Measurements from ENCODE around the gene NOS3.

The NOS3 gene

DNA sequence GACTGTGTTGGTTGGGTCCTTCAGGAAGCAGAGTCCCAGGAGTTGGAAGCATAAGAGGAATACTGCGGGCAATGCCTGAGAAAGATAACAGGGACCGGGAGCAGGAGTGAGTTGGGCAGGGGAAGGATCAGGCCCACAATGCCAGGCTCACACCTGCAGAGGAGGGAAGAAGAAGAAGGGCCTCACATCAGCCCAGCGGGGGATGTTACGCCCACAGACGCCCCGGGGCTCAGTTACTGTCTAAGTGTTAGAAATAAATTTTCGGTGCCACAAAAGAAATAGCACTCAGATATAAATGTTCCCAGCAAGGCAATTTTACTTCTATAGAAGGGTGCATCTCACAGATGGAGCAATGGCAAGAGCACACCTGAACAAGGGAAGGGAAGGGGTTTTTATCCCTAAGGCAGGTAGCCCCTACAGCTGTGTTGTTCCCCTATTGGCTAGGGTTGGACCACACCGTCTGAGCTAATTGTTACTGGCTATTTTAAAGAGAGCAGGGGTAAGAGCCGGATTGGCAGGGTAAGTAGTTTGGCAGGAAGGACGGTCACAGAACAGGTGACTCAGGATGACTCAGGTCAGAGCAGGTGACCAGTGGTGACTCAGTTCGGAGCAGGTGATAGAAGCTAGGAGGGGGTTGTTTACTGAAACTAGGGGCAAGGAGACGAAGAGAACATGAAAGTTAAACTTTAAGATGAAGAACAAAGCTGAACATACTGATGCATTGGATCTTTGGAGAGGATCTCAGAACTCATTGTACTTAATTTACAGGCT is at the start of gene NOS3:
Gene NOS3 (plus strand): TSS at position 602 of the 771 bp plus-strand sequence. CDS start 2,787 bp downstream, outside the sequence.
- DNase-seq, result no peak

DNA sequence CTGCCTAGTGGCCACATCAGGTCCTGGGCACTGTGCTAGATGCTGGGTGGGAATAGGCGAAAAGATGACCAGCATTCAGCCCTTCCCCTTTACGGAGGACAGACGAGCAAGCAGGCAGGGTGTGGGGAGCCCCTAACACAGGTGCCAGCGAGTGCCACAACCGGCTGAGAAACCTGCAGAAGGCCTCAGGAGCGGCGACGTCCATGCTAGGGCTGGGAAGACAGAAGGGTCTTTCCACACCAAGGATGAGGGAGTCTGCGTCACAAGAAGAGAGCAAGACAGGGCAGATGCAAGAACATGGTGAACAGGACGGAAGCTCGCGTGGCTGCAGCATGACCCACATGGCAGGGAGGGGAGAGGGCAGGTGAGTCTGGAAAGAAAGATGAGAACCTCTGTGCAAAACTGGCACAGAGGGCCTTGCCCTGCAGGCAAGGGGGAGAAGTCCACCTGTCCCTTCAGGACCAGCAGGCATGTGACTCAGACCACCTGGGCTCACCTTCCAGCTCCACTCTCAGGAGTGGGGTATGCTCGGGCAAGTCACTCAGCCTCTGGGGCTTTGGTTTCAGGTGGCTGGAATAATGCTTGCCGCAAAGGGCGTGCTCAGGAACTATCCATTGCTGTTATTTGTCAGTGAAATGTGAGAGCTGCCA is 49.3 kb upstream of the NOS3 start:
- no peak for DNase-seq

DNA sequence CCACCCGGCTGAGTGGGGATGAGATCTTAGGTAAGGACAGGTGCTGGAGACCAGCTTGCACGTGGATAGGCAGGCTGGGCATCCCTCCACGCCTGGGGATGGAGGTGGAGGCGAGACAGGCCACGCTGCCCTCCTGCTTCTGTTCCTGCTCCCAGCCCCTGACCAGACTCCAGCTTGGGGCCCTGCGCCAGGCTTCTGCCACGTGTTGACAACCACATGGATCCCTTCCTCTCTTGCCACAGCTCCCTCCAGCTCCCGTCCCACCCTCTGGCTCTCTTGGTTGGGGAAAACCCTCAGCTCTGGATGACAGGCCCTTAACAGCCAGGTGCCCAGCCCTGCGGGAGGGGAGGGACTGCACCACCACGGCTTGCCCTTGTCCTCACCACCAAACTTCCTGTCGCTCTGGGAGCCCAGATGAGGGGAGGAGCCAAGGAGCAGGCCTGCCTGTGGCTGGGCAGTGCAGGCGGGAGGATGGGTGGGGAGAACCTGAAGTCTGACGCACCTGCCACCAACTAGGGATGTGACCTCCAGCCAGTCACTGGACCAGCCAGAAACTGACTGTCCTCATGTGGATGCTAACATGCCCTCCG is 48.7 kb upstream of the NOS3 start:
- DNase-seq, result no peak

DNA sequence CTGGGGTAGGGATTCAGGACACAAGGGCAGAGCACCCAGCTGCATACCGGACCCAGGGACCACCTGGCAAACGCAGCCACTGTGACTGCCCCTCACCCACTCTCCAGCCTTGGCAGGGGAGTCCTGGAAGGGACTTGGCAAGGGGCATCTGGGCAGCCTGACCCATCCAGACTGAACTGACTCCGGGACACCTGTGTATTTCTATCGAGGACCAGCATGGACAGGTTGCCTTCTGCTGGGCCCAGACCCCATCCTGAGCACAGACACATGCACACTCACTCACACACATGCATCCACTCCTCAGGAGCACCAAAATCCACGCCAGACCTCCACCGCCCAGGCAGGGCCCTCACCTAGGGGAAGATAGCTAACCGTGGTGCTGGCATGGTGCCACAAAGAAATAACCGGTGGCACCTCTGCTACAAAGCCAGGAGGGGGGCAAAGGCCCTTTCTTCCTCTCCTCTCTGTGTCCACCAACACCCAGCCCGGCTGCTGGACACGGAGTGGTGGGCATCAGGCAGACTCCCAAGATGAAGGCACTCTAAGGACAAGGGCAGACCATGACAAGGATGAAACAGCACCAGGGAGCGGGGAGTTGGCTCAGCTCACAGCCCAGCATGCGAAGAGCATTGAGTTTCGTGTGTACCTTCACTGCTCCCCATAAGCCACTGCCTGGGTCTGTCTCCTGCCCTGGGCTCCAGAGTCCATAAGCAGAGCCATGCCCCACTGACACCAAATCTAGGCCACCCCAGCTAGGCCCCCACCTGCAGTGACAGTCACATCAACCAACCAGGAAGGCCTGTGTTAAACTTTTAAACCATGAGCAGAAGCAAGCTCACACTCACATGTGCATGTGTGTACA is 48.0 kb upstream of the NOS3 start:
- no peak for DNase-seq

DNA sequence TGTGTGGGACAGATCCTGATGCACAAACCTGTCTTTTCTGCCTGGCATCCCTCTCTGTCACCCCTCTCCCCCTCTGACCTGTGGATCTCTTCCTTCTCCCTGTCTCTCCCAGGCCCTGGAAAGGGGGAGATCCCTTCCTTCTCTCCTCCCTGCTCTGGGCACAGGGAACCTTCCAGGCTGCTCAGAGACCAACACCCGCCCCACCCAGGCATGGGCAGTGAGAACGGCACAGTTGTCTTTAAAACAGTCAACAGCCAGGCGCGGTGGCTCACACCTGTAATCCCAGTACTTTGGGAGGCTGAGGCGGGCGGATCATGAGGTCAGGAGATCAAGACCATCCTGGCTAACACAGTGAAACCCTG is 47.4 kb upstream of the NOS3 start:
- DNase-seq, result no peak

DNA sequence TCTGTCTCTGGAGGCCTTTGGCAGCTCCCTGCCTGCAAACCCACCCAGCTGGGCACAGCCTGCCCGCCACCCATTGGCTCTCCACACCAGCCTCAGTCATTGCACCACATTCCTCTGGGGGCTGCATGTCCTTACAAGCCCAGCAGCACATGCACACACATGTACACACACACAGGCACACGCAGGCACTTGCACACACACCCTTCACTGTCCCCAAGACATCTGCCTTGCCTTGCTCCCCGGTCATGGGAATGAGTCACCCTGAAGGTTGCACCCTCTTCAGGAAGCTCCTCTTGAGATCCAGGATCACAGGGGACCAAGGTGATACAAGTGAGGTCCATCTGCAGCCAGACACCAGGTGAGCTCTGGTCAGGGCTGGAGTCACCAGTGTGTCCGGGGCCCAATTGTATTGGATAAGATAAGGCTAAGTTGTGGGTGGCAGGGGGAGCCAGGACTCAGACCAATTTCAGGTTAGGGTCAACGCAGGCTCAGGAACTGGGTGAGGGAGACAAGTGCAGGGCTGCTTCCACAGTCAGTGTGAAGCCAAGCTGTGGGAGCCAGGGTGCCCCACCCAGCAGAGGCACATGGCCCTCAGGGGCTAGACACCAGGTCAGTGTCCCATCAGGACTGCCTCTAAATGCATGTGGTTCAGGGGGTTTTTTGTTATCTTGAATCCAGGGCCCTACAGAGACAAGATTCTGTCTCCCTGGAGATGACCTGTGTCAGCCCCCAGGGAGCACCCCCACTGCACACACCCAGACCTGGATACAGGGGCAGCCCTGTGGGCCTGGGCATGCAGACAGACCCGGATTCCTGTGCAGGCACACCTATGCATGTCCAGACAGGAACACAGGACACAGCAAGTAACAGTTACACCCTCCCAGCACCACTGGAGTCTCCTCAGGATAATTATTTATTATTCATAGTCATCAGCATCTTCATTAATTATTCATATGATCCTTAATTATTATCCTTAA is 46.5 kb upstream of the NOS3 start:
- no peak for DNase-seq

DNA sequence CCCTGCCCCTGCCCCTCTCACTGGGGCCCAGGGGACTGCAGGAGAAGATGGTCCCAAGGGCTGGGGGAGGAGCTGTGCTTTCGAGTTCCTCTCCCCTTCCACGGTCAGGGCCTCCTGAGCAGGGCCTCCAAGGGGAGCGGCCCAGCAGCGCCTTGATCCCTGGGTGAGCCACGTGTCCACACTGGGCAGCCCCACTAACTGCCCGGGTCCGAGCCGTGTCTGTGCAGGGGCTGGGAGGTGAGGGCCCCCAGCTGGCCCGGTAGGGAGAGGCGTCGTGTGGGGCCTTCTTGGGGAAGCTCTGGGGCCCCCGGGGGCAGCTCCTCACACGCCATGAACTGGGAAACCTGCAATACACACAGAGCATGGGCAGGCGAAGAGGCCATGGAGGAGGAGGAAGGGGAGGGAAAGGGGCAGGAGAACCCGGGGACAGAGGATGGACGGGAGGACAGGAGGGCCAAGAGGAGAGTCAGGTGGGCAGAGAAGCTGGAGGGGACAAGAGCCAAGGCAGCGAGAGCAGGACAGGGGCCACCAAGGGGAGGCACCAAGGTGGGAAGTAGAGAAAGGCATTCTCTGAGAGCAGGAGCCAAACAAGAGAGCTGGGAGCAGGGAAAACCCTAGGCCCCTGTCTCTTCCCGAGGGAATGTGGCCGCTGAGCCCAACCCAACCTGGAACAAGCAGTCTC is 45.5 kb upstream of the NOS3 start:
- no peak for DNase-seq

GRCh38 chr7:150945853-150946420 is 44.9 kb upstream of the NOS3 start:
- no peak for DNase-seq

GRCh38 chr7:150946421-150947240 is 44.2 kb upstream of the NOS3 start:
- no peak for DNase-seq

- DNase-seq, result no peak
These were observed 43.5 kb upstream of the NOS3 start for GRCh38 chr7:150947241-150947745.

DNA sequence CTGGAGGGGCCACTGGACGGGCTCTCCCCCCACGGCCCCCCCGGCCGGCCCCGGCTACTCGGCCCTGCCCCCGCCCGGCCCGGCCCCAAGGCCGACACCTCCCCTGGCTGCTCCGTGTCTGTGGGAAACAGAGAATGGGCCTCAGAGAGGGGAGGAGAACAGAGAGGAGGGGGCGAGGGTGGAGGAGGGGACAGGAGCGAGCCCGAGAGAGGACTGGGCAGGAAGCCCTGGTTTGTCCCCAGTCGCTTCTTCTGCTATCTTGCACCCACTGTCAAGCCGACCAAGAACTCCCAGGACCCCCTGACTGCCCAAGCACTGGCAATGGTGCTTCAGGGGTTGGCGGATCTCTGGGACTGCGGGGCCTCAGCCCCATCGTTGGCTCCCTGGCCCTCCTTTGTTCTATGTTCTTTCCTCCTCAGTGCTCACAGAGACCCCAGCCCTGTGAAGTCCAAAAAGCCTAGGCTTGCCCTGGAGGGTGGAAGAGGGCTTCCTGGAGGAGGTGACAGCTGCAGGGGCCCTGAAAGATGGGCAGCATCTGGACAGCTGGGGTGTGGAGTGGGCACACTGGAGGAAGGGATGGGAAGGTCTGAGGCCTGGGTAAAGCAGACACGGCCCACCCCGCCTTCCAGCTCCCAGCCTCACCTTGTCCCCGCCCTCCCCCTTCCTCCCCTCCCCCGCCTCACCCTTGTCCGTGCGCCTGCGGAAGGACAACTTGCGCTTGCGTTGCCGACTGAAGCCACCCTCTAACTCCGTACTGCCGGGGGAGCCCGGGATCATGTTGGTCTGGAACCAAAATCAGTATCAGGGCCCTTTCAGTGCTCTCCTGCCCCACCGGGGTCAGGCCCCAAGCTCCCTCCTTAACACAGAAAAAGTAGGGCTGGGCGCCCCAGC is 42.8 kb upstream of the NOS3 start:
- no peak for DNase-seq

DNA sequence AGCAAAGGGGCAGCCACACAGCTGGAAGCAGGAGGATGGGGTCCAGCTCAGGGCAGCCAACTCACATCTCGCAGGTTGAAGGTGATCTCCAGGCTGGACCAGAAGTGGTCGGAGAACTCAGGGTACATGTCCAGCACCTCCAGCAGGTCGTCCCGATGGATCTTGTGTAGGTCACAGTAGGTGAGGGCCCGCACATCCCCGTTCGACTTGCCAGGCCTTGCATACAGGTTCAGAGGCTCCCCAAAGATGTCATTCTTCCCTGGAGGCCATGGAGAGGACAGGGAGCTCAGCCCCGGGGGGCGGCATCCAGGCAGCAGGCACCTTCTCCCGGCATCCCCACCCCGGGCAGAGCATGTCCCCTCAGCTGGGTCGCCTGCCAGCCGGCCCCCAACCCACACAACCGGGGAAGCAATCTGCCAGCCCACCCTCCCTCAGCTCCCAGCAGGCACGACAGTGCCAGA is 42.0 kb upstream of the NOS3 start:
- DNase-seq, result no peak

DNA sequence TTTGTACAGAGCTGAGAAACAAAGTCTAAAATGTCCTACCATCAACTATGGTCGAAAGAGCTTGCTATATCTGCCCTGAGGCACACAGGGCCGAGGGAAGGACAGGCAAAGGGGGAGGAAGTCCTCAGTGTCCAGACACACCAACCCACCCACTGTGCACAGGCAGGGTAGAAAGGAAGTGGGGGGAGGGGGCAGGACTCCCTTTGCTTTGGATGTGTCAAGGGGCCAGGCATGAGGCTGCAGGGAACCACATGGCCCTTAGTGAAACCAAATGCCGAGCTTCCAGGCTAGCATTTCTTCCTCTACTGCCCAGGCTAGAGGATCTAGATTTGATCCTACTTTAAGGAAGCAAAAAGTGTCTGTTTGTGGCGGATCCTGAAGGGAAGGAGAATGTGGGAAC is 41.3 kb upstream of the NOS3 start:
- no peak for DNase-seq

GRCh38 chr7:150949971-150950491 is 40.8 kb upstream of the NOS3 start:
- no peak for DNase-seq

- no peak for DNase-seq
These were observed 40.2 kb upstream of the NOS3 start for GRCh38 chr7:150950496-150951180.

GRCh38 chr7:150951181-150951520 is 39.7 kb upstream of the NOS3 start:
- no peak for DNase-seq

DNA sequence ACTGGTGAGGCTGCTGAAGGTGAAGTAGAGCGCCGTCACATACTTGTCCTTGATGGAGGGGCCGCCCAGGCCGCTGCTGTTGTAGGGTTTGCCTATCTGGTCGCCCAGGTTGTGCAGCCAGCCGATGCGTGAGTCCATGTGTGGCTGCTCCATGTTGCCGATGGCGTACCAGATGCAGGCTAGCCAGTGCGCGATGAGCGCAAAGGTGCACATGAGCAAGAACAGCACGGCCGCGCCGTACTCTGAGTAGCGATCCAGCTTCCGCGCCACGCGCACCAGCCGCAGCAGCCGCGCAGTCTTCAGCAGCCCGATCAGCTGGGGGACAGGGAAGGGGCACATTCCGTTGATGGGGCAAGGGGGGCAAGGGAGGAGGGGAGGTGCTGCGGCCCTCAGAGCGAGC is 39.3 kb upstream of the NOS3 start:
- no peak for DNase-seq

All from fibroblast of skin of right biceps (primary cell).